ENCODE measurements around the gene FABP7.
"Not testable (repeated sequence)": the region's sequence is repeated elsewhere in the genome, so short reads cannot be mapped to it uniquely, and the experiment has no call there.

FABP7 gene

DNA sequence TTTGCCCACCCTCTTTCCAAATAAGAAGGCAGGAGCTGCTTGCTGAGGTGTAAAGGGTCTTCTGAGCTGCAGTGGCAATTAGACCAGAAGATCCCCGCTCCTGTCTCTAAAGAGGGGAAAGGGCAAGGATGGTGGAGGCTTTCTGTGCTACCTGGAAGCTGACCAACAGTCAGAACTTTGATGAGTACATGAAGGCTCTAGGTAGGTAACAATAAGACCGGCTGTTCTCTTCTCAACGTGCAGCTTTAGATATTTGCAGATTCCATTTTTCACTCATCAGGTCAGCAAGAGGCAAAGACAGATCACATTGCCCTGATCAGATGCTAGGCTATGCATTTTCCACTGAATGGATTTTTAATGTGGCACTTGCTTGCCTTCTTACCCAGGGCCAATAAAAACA, at the start of gene FABP7:
FABP7 (plus strand) TSS at position 50 of the 400 bp plus-strand sequence; CDS start at position 129, 79 bp downstream.
- Mint-ChIP-seq H3K4me3 (no peak within 1 kb of the TSS), H3K27ac (no peak within 1 kb of the TSS), H3K27me3 (ENCODE audit: low read depth) (peaks cover 41% of the 10 kb centered on the region), H3K9me3 (no peaks in the 10 kb centered on the region), H3K4me1 (ENCODE audit: low read depth) (no peaks in the 10 kb centered on the region), H3K36me3 (ENCODE audit: low read depth) (no peaks in the 10 kb centered on the region)
- no peak for DNase-seq (ENCODE audit: low spot score)

DNA sequence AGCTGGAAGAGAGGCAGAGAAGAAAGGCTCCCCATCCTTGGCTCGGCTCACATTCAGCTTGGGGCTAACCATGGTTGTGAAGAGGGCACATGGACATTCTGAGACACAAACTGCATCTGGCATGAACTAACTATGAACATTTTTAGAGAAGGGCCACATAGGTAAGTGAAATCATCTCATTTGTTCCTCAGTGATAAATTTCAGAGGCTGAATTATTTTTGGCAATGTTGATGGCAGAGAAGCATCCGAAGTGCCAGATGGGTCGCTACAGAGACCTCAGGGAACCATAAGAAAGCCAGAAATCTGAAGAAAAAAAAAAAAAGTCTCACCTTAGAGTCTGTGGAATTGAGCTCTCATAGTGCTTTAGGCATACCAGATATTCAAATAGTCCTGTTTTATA, 49.2 kb upstream of the FABP7 start:
- H3K27ac Mint-ChIP-seq, result no peak overlapping the region
- H3K9me3 Mint-ChIP-seq, result no peaks in the 10 kb centered on the region
- no peaks in the 10 kb centered on the region for H3K4me1 Mint-ChIP-seq (ENCODE audit: low read depth)
- H3K27me3 Mint-ChIP-seq (ENCODE audit: low read depth), result no peaks in the 10 kb centered on the region
- no peak for DNase-seq (ENCODE audit: low spot score)
- no peaks in the 10 kb centered on the region for H3K36me3 Mint-ChIP-seq (ENCODE audit: low read depth)
- no peak overlapping the region for H3K4me3 Mint-ChIP-seq

DNA sequence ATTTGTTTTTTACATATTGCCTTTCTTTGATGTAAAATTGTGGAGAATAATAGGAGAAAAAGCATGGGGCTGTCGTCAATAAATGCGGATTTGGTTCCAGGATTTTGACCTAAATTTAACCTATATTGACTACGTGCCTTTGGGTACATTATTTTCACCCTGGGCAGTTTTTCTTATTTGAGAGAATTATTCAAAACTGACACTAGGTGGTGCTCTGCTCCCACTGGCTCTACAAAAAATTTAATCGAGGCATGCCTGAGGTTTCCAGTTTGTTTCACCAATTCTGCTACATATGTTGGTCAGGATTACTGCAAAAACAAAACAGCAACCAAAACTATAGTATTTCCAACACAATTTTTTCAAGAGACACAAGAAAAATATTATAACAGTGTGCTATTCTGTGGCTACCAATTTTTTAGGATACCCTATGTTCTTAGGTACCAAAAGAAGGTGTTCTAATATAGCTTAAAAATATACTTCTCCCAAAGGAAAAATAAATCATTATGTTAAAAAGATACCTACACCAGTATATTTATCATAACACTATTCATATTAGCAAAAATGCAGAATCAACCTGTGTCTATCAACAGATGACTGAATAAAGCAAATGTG, 48.6 kb upstream of the FABP7 start:
- DNase-seq (ENCODE audit: low spot score), result no peak
- Mint-ChIP-seq H3K9me3 (no peaks in the 10 kb centered on the region), H3K4me3 (no peak overlapping the region), H3K27ac (no peak overlapping the region), H3K4me1 (ENCODE audit: low read depth) (no peaks in the 10 kb centered on the region), H3K27me3 (ENCODE audit: low read depth) (no peaks in the 10 kb centered on the region), H3K36me3 (ENCODE audit: low read depth) (no peaks in the 10 kb centered on the region)

DNA sequence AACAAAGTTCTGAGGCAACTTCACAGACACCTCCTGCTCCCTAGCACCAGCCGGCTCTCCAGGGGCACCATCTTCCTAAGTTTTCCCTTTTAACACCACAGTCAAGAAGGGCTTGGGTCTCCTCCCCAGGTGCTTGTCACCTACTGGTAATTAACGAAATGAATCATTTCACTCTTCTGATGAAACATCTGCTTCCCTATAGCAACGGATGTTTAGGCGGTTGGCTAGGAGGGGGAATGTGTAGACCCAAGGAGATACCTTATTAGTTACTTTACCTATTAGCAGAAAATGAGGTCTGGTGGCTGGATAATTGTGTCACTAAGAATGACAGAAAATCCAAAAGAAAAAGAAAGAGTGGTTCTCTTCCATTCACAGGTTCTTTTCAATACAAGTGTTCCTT, 46.3 kb upstream of the FABP7 start:
- Mint-ChIP-seq H3K9me3 (no peaks in the 10 kb centered on the region), H3K36me3 (ENCODE audit: low read depth) (no peaks in the 10 kb centered on the region), H3K27me3 (ENCODE audit: low read depth) (no peaks in the 10 kb centered on the region), H3K27ac (no peak overlapping the region), H3K4me1 (ENCODE audit: low read depth) (no peaks in the 10 kb centered on the region), H3K4me3 (no peak overlapping the region)
- DNase-seq (ENCODE audit: low spot score), result no peak

DNA sequence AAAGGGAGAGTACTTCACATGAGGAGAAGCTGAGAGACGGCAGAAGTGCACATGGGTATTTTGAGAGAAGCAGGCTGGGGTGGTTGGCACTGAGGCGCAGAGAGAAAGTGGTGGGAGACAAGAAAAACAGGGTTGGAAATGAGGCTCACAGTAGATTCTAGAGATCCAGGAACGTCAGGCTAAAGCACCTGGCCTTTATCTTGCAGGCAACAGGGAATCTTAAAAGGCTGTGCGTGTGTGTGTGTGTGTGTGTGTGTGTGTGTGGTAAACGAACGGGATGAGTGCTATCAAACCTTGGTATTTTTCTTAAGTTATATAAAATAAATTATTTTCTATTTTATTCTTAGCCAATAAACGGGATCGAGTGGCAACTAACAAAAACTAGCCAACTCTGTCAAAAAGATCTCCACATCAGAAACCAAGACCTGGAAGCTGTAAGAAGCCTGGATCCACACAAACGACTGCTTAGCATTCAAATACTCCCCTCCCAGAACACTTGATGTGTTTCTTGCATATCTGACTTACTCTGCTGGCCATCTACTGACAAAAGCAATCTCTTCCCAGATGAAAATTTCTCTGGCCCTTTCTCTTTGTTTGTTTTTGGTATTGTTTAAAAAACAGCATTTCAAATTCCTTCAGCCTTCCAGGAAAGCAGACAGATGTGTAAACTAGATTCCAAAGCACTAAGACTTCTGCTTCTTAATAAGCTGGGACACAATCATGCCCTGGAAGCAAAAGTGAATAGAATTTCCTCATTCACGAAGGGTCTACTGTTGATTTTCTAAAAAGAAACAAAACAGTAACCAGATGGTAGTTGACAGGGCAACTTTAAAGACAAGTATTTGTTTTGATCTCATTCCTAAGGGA, 44.8 kb upstream of the FABP7 start:
- DNase-seq (ENCODE audit: low spot score), result no peak
- Mint-ChIP-seq H3K4me1 (ENCODE audit: low read depth) (no peaks in the 10 kb centered on the region), H3K4me3 (no peak overlapping the region), H3K9me3 (no peaks in the 10 kb centered on the region), H3K27ac (no peak overlapping the region), H3K36me3 (ENCODE audit: low read depth) (no peaks in the 10 kb centered on the region), H3K27me3 (ENCODE audit: low read depth) (no peaks in the 10 kb centered on the region)

DNA sequence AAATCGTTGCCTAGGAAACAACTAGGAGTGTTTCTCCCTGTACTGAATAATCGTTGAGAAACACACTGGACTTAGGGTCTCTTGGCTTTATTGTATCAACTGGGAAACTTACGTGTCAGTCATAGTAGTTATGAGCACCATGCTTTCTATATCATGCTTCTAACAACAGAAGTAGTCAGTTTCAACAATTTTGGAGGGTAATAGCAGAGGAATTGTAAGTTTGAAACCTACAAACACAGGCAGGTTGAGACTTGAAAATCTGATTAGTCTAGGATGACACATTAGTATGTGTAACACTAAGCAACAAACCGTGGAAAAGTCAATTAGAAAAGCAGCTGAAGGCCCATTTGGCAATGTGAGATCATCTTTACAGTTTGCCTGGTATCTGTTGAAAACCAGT, 43.9 kb upstream of the FABP7 start:
- H3K4me3 Mint-ChIP-seq, result no peak overlapping the region
- H3K27me3 Mint-ChIP-seq (ENCODE audit: low read depth), result no peaks in the 10 kb centered on the region
- no peaks in the 10 kb centered on the region for H3K9me3 Mint-ChIP-seq
- H3K4me1 Mint-ChIP-seq (ENCODE audit: low read depth), result no peaks in the 10 kb centered on the region
- H3K27ac Mint-ChIP-seq, result no peak overlapping the region
- no peak for DNase-seq (ENCODE audit: low spot score)
- no peaks in the 10 kb centered on the region for H3K36me3 Mint-ChIP-seq (ENCODE audit: low read depth)

DNA sequence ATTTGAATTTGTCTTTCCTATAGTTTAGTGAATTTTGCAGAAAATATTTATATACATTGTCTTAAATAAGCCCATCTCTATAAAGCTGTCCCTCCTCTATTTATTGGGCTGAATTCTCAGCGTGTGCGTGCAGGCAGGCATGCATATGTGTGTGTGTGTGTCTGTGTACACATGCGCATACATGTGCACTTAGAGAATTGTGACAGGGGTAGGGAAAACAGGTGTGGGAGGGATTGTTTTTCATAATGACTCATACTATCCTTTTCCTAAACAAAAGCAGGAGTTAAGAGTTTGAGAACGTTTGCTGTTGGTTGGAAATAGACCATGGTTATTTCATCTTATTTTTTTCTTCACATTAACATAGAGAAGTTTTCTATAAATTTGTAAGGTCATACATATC, 43.4 kb upstream of the FABP7 start:
- Mint-ChIP-seq H3K36me3 (ENCODE audit: low read depth) (no peaks in the 10 kb centered on the region), H3K4me1 (ENCODE audit: low read depth) (no peaks in the 10 kb centered on the region)

DNA sequence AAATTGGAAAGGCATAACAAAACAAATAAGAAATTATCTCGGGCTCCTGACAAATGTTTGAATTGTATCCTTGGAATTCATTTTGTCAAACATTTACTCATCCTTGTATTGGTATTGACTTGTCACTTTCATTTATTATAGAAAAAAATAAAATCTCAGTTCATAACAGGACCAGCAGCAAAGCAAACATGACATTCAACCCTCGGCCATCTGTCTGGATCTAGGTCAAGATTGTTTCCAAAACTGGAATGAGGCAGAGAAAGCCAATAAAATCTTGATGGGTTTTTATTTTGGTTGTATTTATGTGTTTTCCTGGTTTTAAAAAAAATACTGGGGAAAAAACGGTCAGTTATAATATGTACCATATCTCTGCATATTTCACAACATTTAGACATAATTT, 42.9 kb upstream of the FABP7 start:
- Mint-ChIP-seq H3K9me3 (no peaks in the 10 kb centered on the region), H3K36me3 (ENCODE audit: low read depth) (no peaks in the 10 kb centered on the region), H3K27me3 (ENCODE audit: low read depth) (no peaks in the 10 kb centered on the region), H3K4me3 (no peak overlapping the region), H3K4me1 (ENCODE audit: low read depth) (no peaks in the 10 kb centered on the region), H3K27ac (no peak overlapping the region)
- DNase-seq (ENCODE audit: low spot score), result no peak

More for the DNA sequence above, 43.4 kb upstream of the FABP7 start:
- Mint-ChIP-seq H3K4me3 (no peak overlapping the region), H3K27ac (no peak overlapping the region), H3K9me3 (no peaks in the 10 kb centered on the region), H3K27me3 (ENCODE audit: low read depth) (no peaks in the 10 kb centered on the region)
- DNase-seq (ENCODE audit: low spot score), result no peak

DNA sequence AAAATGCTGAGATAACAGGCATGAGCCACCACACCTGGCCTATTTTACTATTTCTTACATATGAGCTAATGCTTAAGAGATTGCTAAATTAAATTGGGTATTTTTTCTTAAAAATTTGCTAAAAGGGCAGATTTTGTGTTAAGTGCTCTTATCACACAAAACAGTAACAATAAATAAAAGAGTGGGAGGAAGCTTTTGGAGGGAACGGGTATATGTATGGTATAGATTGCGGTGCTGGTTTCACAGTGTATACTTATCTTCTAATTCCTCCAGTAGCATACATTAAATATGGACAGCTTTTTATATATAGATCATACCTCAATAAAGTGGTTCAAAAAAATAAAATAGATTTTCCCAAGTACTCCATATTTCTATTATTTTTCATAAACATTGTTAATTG, 39.4 kb upstream of the FABP7 start:
- Mint-ChIP-seq H3K9me3 (no peaks in the 10 kb centered on the region), H3K4me3 (no peak overlapping the region), H3K4me1 (ENCODE audit: low read depth) (no peaks in the 10 kb centered on the region), H3K27me3 (ENCODE audit: low read depth) (no peaks in the 10 kb centered on the region), H3K27ac (no peak overlapping the region), H3K36me3 (ENCODE audit: low read depth) (no peaks in the 10 kb centered on the region)
- DNase-seq (ENCODE audit: low spot score), result no peak

DNA sequence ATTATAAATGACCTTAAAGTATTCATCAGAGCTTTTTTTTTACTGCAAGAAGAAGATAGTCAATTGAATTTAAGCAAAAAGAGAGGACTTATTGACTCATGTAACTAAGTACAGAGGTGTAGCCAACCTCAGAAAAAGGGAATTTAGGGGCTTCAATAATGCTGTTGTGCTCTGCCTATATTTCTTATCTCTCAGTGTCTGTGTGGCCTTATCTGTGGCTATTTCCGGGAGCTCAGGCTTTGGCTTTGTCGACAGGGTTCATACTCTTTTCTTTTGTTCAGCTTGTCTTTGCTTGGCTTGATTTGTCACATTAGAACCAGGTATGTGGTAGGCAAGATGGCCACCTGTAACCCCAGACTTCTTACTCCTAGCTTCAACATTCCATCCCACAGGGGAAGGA, 38.6 kb upstream of the FABP7 start:
- Mint-ChIP-seq H3K27ac (no peak overlapping the region), H3K9me3 (no peaks in the 10 kb centered on the region), H3K4me3 (no peak overlapping the region), H3K27me3 (ENCODE audit: low read depth) (no peaks in the 10 kb centered on the region), H3K36me3 (ENCODE audit: low read depth) (no peaks in the 10 kb centered on the region), H3K4me1 (ENCODE audit: low read depth) (no peaks in the 10 kb centered on the region)
- DNase-seq (ENCODE audit: low spot score), result no peak

DNA sequence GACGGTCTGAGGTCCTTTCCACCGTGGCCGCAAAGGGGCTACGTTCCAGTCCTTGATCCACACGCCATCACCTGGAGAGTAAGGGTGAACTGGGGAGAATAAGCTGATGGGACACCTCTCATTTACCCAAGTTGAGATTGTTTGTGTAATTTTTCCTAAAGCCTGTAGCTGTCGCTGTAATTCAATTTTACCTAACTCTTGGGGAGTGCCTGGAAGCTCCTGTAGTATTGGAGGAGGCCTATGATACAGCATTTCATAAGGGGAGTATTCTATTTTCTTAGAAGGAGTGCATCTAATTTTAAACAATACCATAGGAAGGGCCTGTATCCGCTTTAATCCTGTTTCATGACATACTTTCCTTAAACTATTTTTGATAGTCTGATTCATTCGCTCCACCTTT, 35.3 kb upstream of the FABP7 start:
- not testable (repeated sequence) for H3K36me3 Mint-ChIP-seq (ENCODE audit: low read depth); H3K27ac Mint-ChIP-seq; H3K4me1 Mint-ChIP-seq (ENCODE audit: low read depth); H3K4me3 Mint-ChIP-seq; DNase-seq (ENCODE audit: low spot score); H3K27me3 Mint-ChIP-seq (ENCODE audit: low read depth); H3K9me3 Mint-ChIP-seq

DNA sequence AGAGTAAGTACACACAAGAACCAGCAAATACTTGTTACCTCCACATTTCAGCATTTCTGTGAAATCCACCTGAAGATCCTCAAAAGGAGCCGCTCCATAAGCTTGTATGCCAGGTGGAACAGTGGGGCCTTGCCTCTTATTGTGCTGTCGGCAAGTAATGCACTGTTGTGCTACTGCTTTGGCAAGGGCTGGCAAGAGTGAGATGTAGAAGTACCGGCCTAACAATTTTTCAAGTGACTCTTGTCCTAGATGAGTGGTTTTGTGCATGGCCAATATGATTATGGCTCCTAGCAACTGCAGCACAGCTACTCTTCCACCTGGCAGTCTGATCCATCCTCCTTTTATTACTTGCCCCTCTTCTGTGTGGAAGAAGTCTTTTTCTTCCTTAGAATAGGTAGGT, 34.7 kb upstream of the FABP7 start:
- not testable (repeated sequence) for H3K27me3 Mint-ChIP-seq (ENCODE audit: low read depth)

DNA sequence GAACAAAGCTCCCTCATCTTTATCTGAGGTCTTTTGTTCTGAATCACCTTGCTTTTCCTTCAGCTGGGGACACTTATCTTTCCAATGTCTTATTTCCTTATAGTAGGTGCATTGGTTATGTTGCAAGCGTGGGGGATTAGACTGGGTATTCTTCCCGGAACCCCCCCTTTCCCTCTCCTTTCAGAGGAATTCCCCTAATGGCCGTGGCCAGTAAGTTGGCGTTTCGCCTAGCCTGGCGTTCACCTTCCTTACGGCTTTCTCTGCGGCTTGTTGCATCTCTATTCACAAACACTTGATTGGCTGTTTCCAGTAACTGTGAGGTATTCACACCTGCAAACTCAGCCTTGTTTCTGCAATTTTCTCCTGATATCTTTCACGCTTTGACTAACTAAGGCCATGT, 32.8 kb upstream of the FABP7 start:
- Mint-ChIP-seq H3K4me3 (no peak overlapping the region), H3K27ac (no peak overlapping the region), H3K9me3 (no peaks in the 10 kb centered on the region), H3K27me3 (ENCODE audit: low read depth) (no peaks in the 10 kb centered on the region), H3K4me1 (ENCODE audit: low read depth) (peaks cover 10% of the 10 kb centered on the region), H3K36me3 (ENCODE audit: low read depth) (no peaks in the 10 kb centered on the region)
- DNase-seq (ENCODE audit: low spot score), result no peak

More for the DNA sequence above, 34.7 kb upstream of the FABP7 start:
- H3K4me3 Mint-ChIP-seq; H3K9me3 Mint-ChIP-seq; H3K36me3 Mint-ChIP-seq (ENCODE audit: low read depth); H3K4me1 Mint-ChIP-seq (ENCODE audit: low read depth); DNase-seq (ENCODE audit: low spot score); H3K27ac Mint-ChIP-seq: not testable (repeated sequence)

DNA sequence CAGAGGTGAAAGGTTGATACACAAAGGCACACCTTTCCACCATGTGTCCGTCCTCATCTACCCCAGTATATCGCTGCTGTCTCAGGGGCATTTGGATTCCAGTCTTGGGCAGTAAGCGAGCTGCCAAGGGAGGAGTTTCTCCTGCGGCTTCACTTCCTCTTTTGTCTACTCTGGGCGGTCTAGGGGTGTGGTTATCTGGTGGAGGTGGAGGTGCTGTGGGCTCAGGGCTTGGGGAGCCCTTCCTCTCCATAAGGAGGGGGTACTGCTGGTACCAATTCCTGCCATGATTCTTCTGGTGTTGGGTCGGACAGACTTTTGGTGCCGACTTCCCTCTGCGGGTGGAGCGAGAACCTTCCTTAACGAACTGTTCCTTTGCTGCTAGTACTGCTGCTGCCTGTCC, 31.9 kb upstream of the FABP7 start:
- no peak for DNase-seq (ENCODE audit: low spot score)
- no peaks in the 10 kb centered on the region for H3K27me3 Mint-ChIP-seq (ENCODE audit: low read depth)
- peaks cover 14% of the 10 kb centered on the region for H3K4me1 Mint-ChIP-seq (ENCODE audit: low read depth)
- no peaks in the 10 kb centered on the region for H3K36me3 Mint-ChIP-seq (ENCODE audit: low read depth)
- no peaks in the 10 kb centered on the region for H3K9me3 Mint-ChIP-seq
- H3K27ac Mint-ChIP-seq, result no peak overlapping the region
- H3K4me3 Mint-ChIP-seq, result no peak overlapping the region

DNA sequence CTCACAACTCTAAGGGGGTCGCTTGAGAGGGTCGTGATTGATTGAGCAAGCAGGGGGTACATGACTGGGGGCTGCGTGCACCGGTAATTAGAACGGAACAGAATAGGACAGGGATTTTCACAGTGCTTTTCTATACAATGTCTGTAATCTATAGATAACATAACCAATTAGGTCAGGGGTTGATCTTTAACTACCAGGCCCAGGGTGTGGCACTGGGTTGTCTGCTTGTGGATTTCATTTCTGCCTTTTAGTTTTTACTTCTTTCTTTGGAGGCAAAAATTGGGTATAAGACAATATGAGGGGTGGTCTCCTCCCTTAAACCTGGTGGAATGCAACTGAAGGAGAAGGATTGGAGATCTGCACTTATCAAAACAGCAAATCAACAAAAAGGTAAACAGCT, 30.6 kb upstream of the FABP7 start:
- not testable (repeated sequence) for H3K36me3 Mint-ChIP-seq (ENCODE audit: low read depth); DNase-seq (ENCODE audit: low spot score); H3K4me3 Mint-ChIP-seq; H3K27me3 Mint-ChIP-seq (ENCODE audit: low read depth); H3K9me3 Mint-ChIP-seq; H3K27ac Mint-ChIP-seq
- H3K4me1 Mint-ChIP-seq (ENCODE audit: low read depth), result peaks cover 18% of the 10 kb centered on the region
